Fibroblast of lung (primary cell): ENCODE measurements around the gene NAT16. TPM values are rescaled to one million over a fixed set of nuclear protein-coding genes. Genes with fewer than 3 reads are reported as not detected.

ENCODE experiments used
- DNase-seq, 2 donors: peaks; one replicate each; pipeline versions ENCODE4 v3.0.0 to v3.0.0-alpha.2; 2010; ENCODE audit warnings: low read depth in 2 of 2
- H2AFZ ChIP-seq: 2 replicates; pipeline ENCODE4 v1.5.1; 2012; ENCODE audit warnings: low read length, control low read depth, inconsistent platforms
- H3K27ac ChIP-seq: 2 replicates; pipeline ENCODE4 v1.5.1; 2011; ENCODE audit warnings: low read length, control low read depth; ENCODE audit not compliant: insufficient read depth
- H3K27me3 ChIP-seq: 2 replicates; pipeline ENCODE4 v1.5.1; 2011; ENCODE audit warnings: mild to moderate bottlenecking, low read length; ENCODE audit not compliant: control insufficient read depth, insufficient read depth
- H3K36me3 ChIP-seq: 2 replicates; pipeline ENCODE4 v1.5.1; 2011; ENCODE audit warnings: low read length; ENCODE audit not compliant: control insufficient read depth, insufficient read depth
- H3K4me1 ChIP-seq: 2 replicates; pipeline ENCODE4 v1.5.1; 2011; ENCODE audit warnings: low read length; ENCODE audit not compliant: control insufficient read depth, insufficient read depth; ENCODE audit errors: extremely low read depth
- H3K4me2 ChIP-seq: 2 replicates; pipeline ENCODE4 v1.5.1; 2011; ENCODE audit warnings: low read length, control low read depth; ENCODE audit not compliant: insufficient read depth; ENCODE audit errors: extremely low read depth
- H3K4me3 ChIP-seq, 4 experiments: fragments of 200-600 bp in 1 of 4; sonication (generic) in 1 of 4; replicated peaks in 1 of 4; 2 replicates each; pipeline ENCODE4 v1.5.1; 2011 to 2016; ENCODE audit warnings: low read length in 4 of 4, low read depth in 3 of 4, mild to moderate bottlenecking in 3 of 4, control low read depth in 2 of 4, inconsistent platforms in 1 of 4, mixed read lengths in 1 of 4; ENCODE audit not compliant: insufficient read depth in 1 of 4; ENCODE audit errors: control extremely low read depth in 1 of 4
- H3K79me2 ChIP-seq: 2 replicates; pipeline ENCODE4 v1.5.1; 2012; ENCODE audit warnings: mild to moderate bottlenecking, low read length, inconsistent platforms; ENCODE audit not compliant: control insufficient read depth, insufficient read depth
- H3K9ac ChIP-seq: 2 replicates; pipeline ENCODE4 v1.5.1; 2011; ENCODE audit warnings: mild to moderate bottlenecking, low read length, control low read depth; ENCODE audit not compliant: insufficient read depth
- H3K9me3 ChIP-seq: 2 replicates; pipeline ENCODE4 v1.5.1; 2012; ENCODE audit warnings: low read depth, low read length; ENCODE audit not compliant: control insufficient read depth, insufficient read depth
- H4K20me1 ChIP-seq: 2 replicates; pipeline ENCODE4 v1.5.1; 2011; ENCODE audit warnings: low read length; ENCODE audit not compliant: control insufficient read depth, insufficient read depth; ENCODE audit errors: extremely low read depth
- CTCF ChIP-seq, 2 donors: IDR thresholded peaks in 1 of 2; conservative IDR thresholded peaks in 1 of 2; 1 replicate in 1 of 2; 2 replicates in 1 of 2; pipeline ENCODE4 v1.5.1; 2011 to 2012; ENCODE audit warnings: low read length in 2 of 2, control low read depth in 1 of 2, inconsistent platforms in 1 of 2, low read depth in 1 of 2, mild to moderate bottlenecking in 1 of 2
- EZH2 ChIP-seq: IDR thresholded peaks from 2 replicates; pipeline ENCODE4 v1.5.1; 2012; ENCODE audit warnings: low read length, control low read depth, mild to moderate bottlenecking; ENCODE audit errors: missing control alignments
- polyA plus RNA-seq, 2 donors: library from polyadenylated mRNA; depleted of rRNA in 1 of 2; stranded (reverse) in 1 of 2; unstranded in 1 of 2; fragments of >200 nt; gene quantifications; 2 replicates each; pipeline ENCODE4 v1.2.1, GENCODE V29; 2011 to 2012; ENCODE audit warnings: missing spikeins in 1 of 2
- total RNA-seq: library from RNA; depleted of rRNA; stranded (reverse); fragments of >200 nt; gene quantifications from 2 replicates; pipeline ENCODE4 v1.2.1, GENCODE V29; 2014

NAT16 gene
- total and polyA plus RNA-seq, 2 donors (not counting 1 experiment from before 2014, with no cell fraction given) = not detected

DNA sequence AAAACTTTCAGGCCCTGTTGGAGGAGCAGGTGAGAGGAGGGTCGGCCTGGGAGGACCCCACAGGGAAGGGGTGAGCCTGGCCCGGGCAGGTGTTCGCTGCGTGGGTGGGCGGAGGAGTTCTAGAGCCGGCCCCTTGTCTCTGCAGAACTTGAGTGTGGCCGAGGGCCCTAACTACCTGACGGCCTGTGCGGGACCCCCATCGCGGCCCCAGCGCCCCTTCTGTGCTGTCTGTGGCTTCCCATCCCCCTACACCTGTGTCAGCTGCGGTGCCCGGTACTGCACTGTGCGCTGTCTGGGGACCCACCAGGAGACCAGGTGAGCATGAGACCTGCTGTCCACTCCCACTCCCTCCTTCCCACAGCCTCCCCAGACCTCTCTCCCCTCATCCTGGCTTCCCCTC, 43.4 kb upstream of the NAT16 start:
- Histone ChIP-seq H3K4me1 (no peaks in the 10 kb centered on the region), H3K4me2 (no peak overlapping the region), H3K79me2 (peaks cover 13% of the 10 kb centered on the region), H4K20me1 (no peaks in the 10 kb centered on the region), H2AFZ (no peak overlapping the region), H3K27ac (no peak overlapping the region), H3K4me3 (no peak overlapping the region), H3K36me3 (peaks cover 11% of the 10 kb centered on the region), H3K9me3 (no peaks in the 10 kb centered on the region), H3K9ac (no peak overlapping the region), H3K27me3 (no peaks in the 10 kb centered on the region)
- DNase-seq = no peak
- TF ChIP-seq EZH2 (no peak), CTCF (conservative IDR thresholded peaks at IDR 0.05 in 1 of 2, IDR thresholded peaks at IDR 0.05 in 1 of 2; ENCODE audit: low read depth in 1 of 2, low read length in 2 of 2) (no peak)

- no peaks in the 10 kb centered on the region for H3K27me3 ChIP-seq
- peaks cover 16% of the 10 kb centered on the region for H3K79me2 ChIP-seq
- no peaks in the 10 kb centered on the region for H3K9me3 ChIP-seq
- DNase-seq = no peak
- H2AFZ ChIP-seq = no peak overlapping the region
- H3K9ac ChIP-seq = no peak overlapping the region
- H4K20me1 ChIP-seq = no peaks in the 10 kb centered on the region
- TF ChIP-seq EZH2 (no peak), CTCF (conservative IDR thresholded peaks at IDR 0.05 in 1 of 2, IDR thresholded peaks at IDR 0.05 in 1 of 2; ENCODE audit: low read depth in 1 of 2, low read length in 2 of 2) (no peak)
- no peak overlapping the region for H3K4me2 ChIP-seq
- no peak overlapping the region for H3K4me3 ChIP-seq
- H3K27ac ChIP-seq = no peak overlapping the region
- H3K36me3 ChIP-seq = peaks cover 11% of the 10 kb centered on the region
- H3K4me1 ChIP-seq = no peaks in the 10 kb centered on the region
Measured at GRCh38 chr7:101222275-101222830, 42.3 kb upstream of the NAT16 start.

DNA sequence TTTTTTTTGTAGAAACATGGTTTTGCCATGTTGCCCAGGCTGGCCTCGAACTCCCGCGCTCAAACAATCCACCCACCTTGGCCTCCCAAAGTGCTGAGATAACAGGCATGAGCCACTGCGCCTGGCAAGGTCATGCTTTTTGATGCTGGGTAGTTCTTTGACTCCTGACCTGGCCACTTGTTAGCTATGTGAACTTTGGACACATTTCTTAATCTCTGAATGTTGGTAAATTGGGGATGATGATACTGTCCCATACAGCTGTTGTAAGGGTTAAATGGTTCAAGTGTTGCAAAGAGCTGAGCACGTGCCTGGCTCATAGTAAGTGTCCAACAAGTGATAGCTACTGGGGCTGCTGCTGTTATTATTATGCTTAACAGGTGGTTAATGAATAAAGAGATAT, 40.2 kb upstream of the NAT16 start:
- no peaks in the 10 kb centered on the region for H4K20me1 ChIP-seq
- H3K4me2 ChIP-seq = no peak overlapping the region

More for the DNA sequence above, 40.2 kb upstream of the NAT16 start:
- H3K9ac ChIP-seq = no peak overlapping the region
- H2AFZ ChIP-seq = no peak overlapping the region
- peaks cover 33% of the 10 kb centered on the region for H3K79me2 ChIP-seq
- no peak overlapping the region for H3K4me3 ChIP-seq
- DNase-seq = no peak
- no peaks in the 10 kb centered on the region for H3K27me3 ChIP-seq
- H3K27ac ChIP-seq = no peak overlapping the region
- peaks cover 7% of the 10 kb centered on the region for H3K4me1 ChIP-seq
- H3K9me3 ChIP-seq = no peaks in the 10 kb centered on the region
- peaks cover 15% of the 10 kb centered on the region for H3K36me3 ChIP-seq
- no peak for TF ChIP-seq EZH2
- TF ChIP-seq CTCF (conservative IDR thresholded peaks at IDR 0.05 in 1 of 2, IDR thresholded peaks at IDR 0.05 in 1 of 2; ENCODE audit: low read depth in 1 of 2, low read length in 2 of 2) = no peak
